Astrocyte (in vitro differentiated cells and primary cell): ENCODE results near the gene CRIM1. TPM values are rescaled to one million over a fixed set of nuclear protein-coding genes. Genes with fewer than 3 reads are reported as not detected.

Experiments
- DNase-seq: peaks from one replicate; pipeline ENCODE4 v3.0.0-alpha.2; 2010; ENCODE audit warnings: low read depth
- FAIRE-seq: peaks from 2 replicates; lab custom pipeline; 2011; peaks lifted over from hg19 to GRCh38; lab: Jason Lieb, UNC
- H2AFZ ChIP-seq: 2 replicates; pipeline ENCODE4 v1.6.0; 2012; ENCODE audit warnings: low read depth, low read length, inconsistent platforms
- H3K27ac ChIP-seq: 2 replicates; pipeline ENCODE4 v1.5.1; 2011; ENCODE audit warnings: low read depth, low read length, inconsistent platforms
- H3K27me3 ChIP-seq: 2 replicates; pipeline ENCODE4 v1.6.0; 2011; ENCODE audit warnings: low read length, inconsistent platforms; ENCODE audit not compliant: insufficient read depth
- H3K36me3 ChIP-seq: 2 replicates; pipeline ENCODE4 v1.5.1; 2011; ENCODE audit warnings: low read length, inconsistent platforms; ENCODE audit not compliant: insufficient read depth
- H3K4me1 ChIP-seq: 2 replicates; pipeline ENCODE4 v1.5.1; 2011; ENCODE audit warnings: low read length, inconsistent platforms; ENCODE audit not compliant: insufficient read depth
- H3K4me2 ChIP-seq: 2 replicates; pipeline ENCODE4 v1.6.0; 2012; ENCODE audit warnings: low read length, inconsistent platforms
- H3K4me3 ChIP-seq: 2 replicates; pipeline ENCODE4 v1.5.1; 2011; ENCODE audit warnings: low read depth, mild to moderate bottlenecking, low read length, inconsistent platforms; ENCODE audit not compliant: insufficient read depth
- H3K79me2 ChIP-seq: 2 replicates; pipeline ENCODE4 v1.6.0; 2012; ENCODE audit warnings: mild to moderate bottlenecking, low read length, inconsistent platforms; ENCODE audit not compliant: insufficient read depth
- H3K9ac ChIP-seq: 2 replicates; pipeline ENCODE4 v1.6.0; 2012; ENCODE audit warnings: mild to moderate bottlenecking, low read length, inconsistent platforms
- H3K9me3 ChIP-seq: 2 replicates; pipeline ENCODE4 v1.5.1; 2012; ENCODE audit warnings: low read depth, mild to moderate bottlenecking, low read length, inconsistent platforms; ENCODE audit not compliant: insufficient read depth
- H4K20me1 ChIP-seq: 2 replicates; pipeline ENCODE4 v1.6.0; 2012; ENCODE audit warnings: low read length, inconsistent platforms; ENCODE audit not compliant: insufficient read depth
- H3K27ac Mint-ChIP-seq: one replicate; pipeline ENCODE4 v1.8.0; 2021; ENCODE audit warnings: mild to moderate bottlenecking, mixed read lengths; ENCODE audit not compliant: unreplicated experiment
- H3K27me3 Mint-ChIP-seq: one replicate; pipeline ENCODE4 v1.8.0; 2021; ENCODE audit warnings: low read depth, mixed read lengths; ENCODE audit not compliant: unreplicated experiment
- H3K36me3 Mint-ChIP-seq: one replicate; pipeline ENCODE4 v1.8.0; 2021; ENCODE audit warnings: low read depth, mixed read lengths; ENCODE audit not compliant: unreplicated experiment
- H3K4me1 Mint-ChIP-seq: one replicate; pipeline ENCODE4 v1.8.0; 2021; ENCODE audit warnings: low read depth, mixed read lengths; ENCODE audit not compliant: unreplicated experiment
- H3K4me3 Mint-ChIP-seq: one replicate; pipeline ENCODE4 v1.8.0; 2021; ENCODE audit warnings: mild to moderate bottlenecking, moderate library complexity, mixed read lengths; ENCODE audit not compliant: unreplicated experiment
- H3K9me3 Mint-ChIP-seq: one replicate; pipeline ENCODE4 v1.8.0; 2021; ENCODE audit warnings: mild to moderate bottlenecking, mixed read lengths; ENCODE audit not compliant: unreplicated experiment
- EZH2 ChIP-seq: IDR thresholded peaks from 2 replicates; pipeline ENCODE4 v1.6.1; 2012; ENCODE audit warnings: mild to moderate bottlenecking, low read length, inconsistent platforms; ENCODE audit not compliant: insufficient read depth
- total RNA-seq: library from RNA; stranded (reverse); gene quantifications from 2 replicates; pipeline ENCODE4 v1.2.1, GENCODE V29; 2021
- TF ChIP-seq, protein P1 (sequence below): IDR thresholded peaks from 2 replicates; pipeline ENCODE4 v1.5.1; 2011; ENCODE audit warnings: low read depth, mild to moderate bottlenecking, inconsistent platforms, low read length, moderate library complexity; ENCODE audit not compliant: insufficient read depth

Gene CRIM1
- total RNA-seq, 1 donor from 2014 or later, result 180 TPM

DNA sequence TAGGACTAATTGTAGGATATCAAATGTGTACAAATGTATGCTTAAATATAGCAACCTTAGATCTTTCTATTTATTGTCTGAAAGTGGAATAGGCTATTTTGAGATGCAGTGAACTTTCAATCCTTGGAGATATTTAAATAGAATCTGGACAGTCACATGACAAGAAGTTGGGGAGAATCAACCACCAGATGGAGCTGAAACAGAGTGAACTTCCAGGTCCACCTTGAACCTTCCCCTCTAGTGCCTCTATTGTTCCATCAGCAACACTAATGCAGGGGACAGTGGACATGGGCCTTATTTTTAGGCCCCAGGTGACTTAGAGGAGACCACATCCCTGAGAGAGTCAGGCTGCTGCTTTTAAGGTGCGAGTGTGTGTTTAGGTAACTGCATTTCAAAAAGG is 37.0 kb upstream of the CRIM1 start:
- FAIRE-seq (no peak), DNase-seq (no peak)
- H3K4me1 ChIP-seq, result no peaks in the 10 kb centered on the region
- no peak overlapping the region for H3K27ac ChIP-seq
- no peak overlapping the region for H3K9ac ChIP-seq
- H3K79me2 ChIP-seq, result no peaks in the 10 kb centered on the region
- no peaks in the 10 kb centered on the region for H3K27me3 Mint-ChIP-seq
- H3K36me3 Mint-ChIP-seq, result no peaks in the 10 kb centered on the region
- no peak overlapping the region for H2AFZ ChIP-seq
- no peak overlapping the region for H3K4me3 ChIP-seq
- H3K27me3 ChIP-seq, result no peaks in the 10 kb centered on the region
- no peak overlapping the region for H3K4me2 ChIP-seq
- H3K9me3 Mint-ChIP-seq, result peaks cover 2% of the 10 kb centered on the region
- TF ChIP-seq, protein P1, sequence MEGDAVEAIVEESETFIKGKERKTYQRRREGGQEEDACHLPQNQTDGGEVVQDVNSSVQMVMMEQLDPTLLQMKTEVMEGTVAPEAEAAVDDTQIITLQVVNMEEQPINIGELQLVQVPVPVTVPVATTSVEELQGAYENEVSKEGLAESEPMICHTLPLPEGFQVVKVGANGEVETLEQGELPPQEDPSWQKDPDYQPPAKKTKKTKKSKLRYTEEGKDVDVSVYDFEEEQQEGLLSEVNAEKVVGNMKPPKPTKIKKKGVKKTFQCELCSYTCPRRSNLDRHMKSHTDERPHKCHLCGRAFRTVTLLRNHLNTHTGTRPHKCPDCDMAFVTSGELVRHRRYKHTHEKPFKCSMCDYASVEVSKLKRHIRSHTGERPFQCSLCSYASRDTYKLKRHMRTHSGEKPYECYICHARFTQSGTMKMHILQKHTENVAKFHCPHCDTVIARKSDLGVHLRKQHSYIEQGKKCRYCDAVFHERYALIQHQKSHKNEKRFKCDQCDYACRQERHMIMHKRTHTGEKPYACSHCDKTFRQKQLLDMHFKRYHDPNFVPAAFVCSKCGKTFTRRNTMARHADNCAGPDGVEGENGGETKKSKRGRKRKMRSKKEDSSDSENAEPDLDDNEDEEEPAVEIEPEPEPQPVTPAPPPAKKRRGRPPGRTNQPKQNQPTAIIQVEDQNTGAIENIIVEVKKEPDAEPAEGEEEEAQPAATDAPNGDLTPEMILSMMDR, result no peak
- TF ChIP-seq EZH2, result no peak
- no peaks in the 10 kb centered on the region for H3K36me3 ChIP-seq
- no peaks in the 10 kb centered on the region for H4K20me1 ChIP-seq
- H3K4me1 Mint-ChIP-seq, result no peaks in the 10 kb centered on the region
- H3K27ac Mint-ChIP-seq, result no peak overlapping the region
- no peaks in the 10 kb centered on the region for H3K9me3 ChIP-seq
- H3K4me3 Mint-ChIP-seq, result no peak overlapping the region

DNA sequence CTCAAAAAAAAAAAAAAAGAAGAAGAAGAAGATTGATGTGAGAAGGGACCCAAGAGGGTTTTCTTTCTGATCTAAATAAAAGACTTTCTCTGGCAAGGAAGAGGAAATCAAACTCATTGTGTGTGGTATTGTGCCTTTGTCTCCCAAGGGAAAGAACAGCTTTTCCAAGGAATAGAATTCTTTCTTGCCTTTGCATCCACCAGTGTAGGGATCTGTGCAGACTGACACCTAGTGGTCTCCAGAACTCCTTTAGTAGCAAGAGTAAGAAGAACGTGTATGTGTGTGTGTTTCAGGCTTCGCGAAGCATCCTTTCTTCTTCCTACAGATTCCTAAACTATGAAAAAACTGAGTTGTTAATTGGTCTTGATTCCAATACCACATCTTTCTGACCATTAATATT is 33.5 kb upstream of the CRIM1 start:
- no peaks in the 10 kb centered on the region for H3K79me2 ChIP-seq
- FAIRE-seq, result peak; percentile 55
- no peak for TF ChIP-seq EZH2
- TF ChIP-seq, protein P1, result peak; percentile 68
- H3K36me3 Mint-ChIP-seq, result no peaks in the 10 kb centered on the region
- H3K9ac ChIP-seq, result no peak overlapping the region
- H3K9me3 Mint-ChIP-seq, result no peaks in the 10 kb centered on the region
- H2AFZ ChIP-seq, result no peak overlapping the region
- no peak overlapping the region for H3K27ac ChIP-seq
- H3K4me1 ChIP-seq, result no peaks in the 10 kb centered on the region
- no peak overlapping the region for H3K4me2 ChIP-seq
- DNase-seq, result peak; percentile 52
- H3K4me3 Mint-ChIP-seq, result no peak overlapping the region
- no peaks in the 10 kb centered on the region for H4K20me1 ChIP-seq
- no peak overlapping the region for H3K27ac Mint-ChIP-seq
- H3K4me3 ChIP-seq, result no peak overlapping the region
- no peaks in the 10 kb centered on the region for H3K27me3 Mint-ChIP-seq
- H3K4me1 Mint-ChIP-seq, result no peaks in the 10 kb centered on the region
- no peaks in the 10 kb centered on the region for H3K9me3 ChIP-seq
- no peaks in the 10 kb centered on the region for H3K27me3 ChIP-seq
- H3K36me3 ChIP-seq, result no peaks in the 10 kb centered on the region

DNA sequence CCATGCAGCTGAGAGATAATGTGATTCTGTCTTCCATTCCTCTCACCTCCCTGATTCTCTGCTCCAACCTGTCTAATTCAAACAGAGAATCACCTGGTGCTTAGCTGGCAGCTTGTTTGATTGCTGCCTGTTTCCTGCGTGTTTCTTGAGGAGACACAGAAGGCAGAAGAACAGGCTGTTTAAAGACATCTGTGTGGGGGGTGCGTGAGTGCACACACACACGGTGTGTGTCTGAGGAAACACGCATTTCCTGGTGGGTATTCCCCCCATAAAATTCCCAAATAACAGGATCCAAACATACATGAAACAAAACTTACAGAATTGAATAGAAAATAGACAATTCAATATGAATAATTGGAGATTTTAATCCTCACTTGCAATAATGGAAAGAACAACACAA is 29.3 kb upstream of the CRIM1 start:
- Histone ChIP-seq H3K4me1 (peaks cover 14% of the 10 kb centered on the region), H3K79me2 (no peaks in the 10 kb centered on the region), H3K9ac (no peak overlapping the region), H3K4me2 (no peak overlapping the region), H2AFZ (no peak overlapping the region), H3K9me3 (no peaks in the 10 kb centered on the region), H3K36me3 (no peaks in the 10 kb centered on the region), H3K27ac (no peak overlapping the region), H3K27me3 (no peaks in the 10 kb centered on the region), H4K20me1 (no peaks in the 10 kb centered on the region), H3K4me3 (no peak overlapping the region)
- no peaks in the 10 kb centered on the region for H3K36me3 Mint-ChIP-seq
- FAIRE-seq (no peak), DNase-seq (no peak)
- no peak overlapping the region for H3K27ac Mint-ChIP-seq
- H3K4me3 Mint-ChIP-seq, result no peak overlapping the region
- no peaks in the 10 kb centered on the region for H3K27me3 Mint-ChIP-seq
- no peak for TF ChIP-seq EZH2
- H3K9me3 Mint-ChIP-seq, result no peaks in the 10 kb centered on the region
- H3K4me1 Mint-ChIP-seq, result peaks cover 13% of the 10 kb centered on the region
